ENCODE results near the gene VANGL1. TPM values are rescaled to one million over a fixed set of nuclear protein-coding genes. Genes with fewer than 3 reads are reported as not detected.

Gene VANGL1
- total and polyA plus RNA-seq, 2 of the 8 experiments (the other 6 are each of a cell fraction or from before 2014, with no cell fraction given): 9.4 to 13.4 TPM

GRCh38 chr1:115740811-115741210 is 99.0 kb downstream of the VANGL1 start:
- 69% methylated on average over 1 of the region's 1 CpG; no CpG with 5 or more reads in 1 of the 2 experiments for WGBS, 2 experiments (ENCODE audit: extremely low coverage in 1 of 2, insufficient coverage in 1 of 2, insufficient read length in 1 of 2, insufficient replicate concordance in 2 of 2, low coverage in 1 of 2, low lambda C conversion rate in 2 of 2, missing lambda C conversion rate in 1 of 2)

More at GRCh38 chr1:115740811-115741210, 99.0 kb downstream of the VANGL1 start:
- H3K4me2 ChIP-seq (ENCODE audit: insufficient read depth in 1 of 2, low read depth in 2 of 2, low read length in 2 of 2): no peak overlapping the region
- no peaks in the 10 kb centered on the region for H3K79me2 ChIP-seq (ENCODE audit: control insufficient read depth in 1 of 2, insufficient read depth in 2 of 2, low read length in 2 of 2)
- H3K27ac ChIP-seq (ENCODE audit: low read depth, low read length): no peak overlapping the region
- ChIA-PET POLR2A (ENCODE audit: partially characterized antibody) (no interaction called here), CTCF (ENCODE audit: partially characterized antibody) (interaction anchor here (0.7 to 2.4 kb wide), 9 partner anchors 9 to 240 kb away, joined by 3 to 7 read pairs (median 3); no protein-coding TSS in a partner anchor)
- no peak overlapping the region for H3K18ac ChIP-seq (ENCODE audit: extremely low read depth, low read length)
- H3K4ac ChIP-seq (replicated peaks; ENCODE audit: insufficient read length, low read depth, low read length): no peak overlapping the region
- DNase-seq (ENCODE audit: low read depth in 1 of 2, low spot score in 2 of 2) (no peak), FAIRE-seq (no peak)
- H3K23me2 ChIP-seq (ENCODE audit: low read depth, low read length): no peaks in the 10 kb centered on the region
- H3K4me1 ChIP-seq (replicated peaks in 1 of 4; ENCODE audit: control insufficient read depth in 3 of 4, insufficient read depth in 4 of 4, low read length in 3 of 4): peaks cover 0 to 6% (median 0%) of the 10 kb centered on the region in 4 experiments; a peak in 1 of 7 replicates
- H4K20me1 ChIP-seq (replicated peaks in 1 of 2; ENCODE audit: control insufficient read depth in 1 of 2, insufficient read depth in 2 of 2, low read length in 2 of 2): no peaks in the 10 kb centered on the region
- TF ChIP-seq SIX5 (IDR thresholded peaks at IDR 0.05; ENCODE audit: low read depth, low read length) (no peak), KDM1A (IDR thresholded peaks at IDR 0.05; ENCODE audit: borderline replicate concordance, low read length) (no peak), SP1 (IDR thresholded peaks at IDR 0.05; ENCODE audit: low read depth, low read length) (no peak), SIN3A (conservative IDR thresholded peaks at IDR 0.05 in 1 of 2, IDR thresholded peaks at IDR 0.05 in 1 of 2; ENCODE audit: low read depth in 1 of 2, low read length in 2 of 2) (no peak), TEAD4 (IDR thresholded peaks at IDR 0.05; ENCODE audit: low read depth, low read length) (no peak), CBX5 (IDR thresholded peaks at IDR 0.05; ENCODE audit: low read depth, low read length) (no peak), ASH2L (IDR thresholded peaks at IDR 0.05; ENCODE audit: low read length) (no peak), SRF (IDR thresholded peaks at IDR 0.05; ENCODE audit: low read depth, low read length) (no peak), KDM5A (IDR thresholded peaks at IDR 0.05; ENCODE audit: low read length) (no peak), HDAC2 (IDR thresholded peaks at IDR 0.05; ENCODE audit: borderline replicate concordance in 1 of 2, low read depth in 2 of 2, low read length in 2 of 2) (no peak), RXRA (IDR thresholded peaks at IDR 0.05; ENCODE audit: insufficient read depth, low read depth, low read length) (no peak), EGR1 (IDR thresholded peaks at IDR 0.05; ENCODE audit: borderline replicate concordance, low read depth, low read length) (no peak), CREB1 (IDR thresholded peaks at IDR 0.05) (no peak)
- H3K56ac ChIP-seq (replicated peaks; ENCODE audit: insufficient read length, low read depth, low read length): no peak overlapping the region
- H2BK120ac ChIP-seq (replicated peaks; ENCODE audit: low read depth, low read length): no peak overlapping the region
- H3K14ac ChIP-seq (ENCODE audit: insufficient read length): no peak overlapping the region
- no peak overlapping the region for H4K8ac ChIP-seq (ENCODE audit: extremely low read depth, insufficient read depth, low read length)
- H3K9ac ChIP-seq (replicated peaks in 1 of 4; ENCODE audit: extremely low read depth in 1 of 4, low read depth in 3 of 4, low read length in 3 of 4): no peak overlapping the region
- no peak overlapping the region for H3K4me3 ChIP-seq (ENCODE audit: extremely low read depth in 1 of 4, insufficient read depth in 2 of 4, low read depth in 3 of 4, low read length in 4 of 4)
- no peaks in the 10 kb centered on the region for H3K79me1 ChIP-seq (ENCODE audit: low read depth, low read length)
- H2BK20ac ChIP-seq (ENCODE audit: low read length): no peak overlapping the region
- H3K9me3 ChIP-seq (ENCODE audit: insufficient read depth in 2 of 2, low read depth in 1 of 2, low read length in 1 of 2): no peaks in the 10 kb centered on the region
- H2BK5ac ChIP-seq (ENCODE audit: low read depth, low read length): no peak overlapping the region
- H2BK12ac ChIP-seq (ENCODE audit: low read depth, low read length): no peak overlapping the region
- H3K27me3 ChIP-seq (replicated peaks in 1 of 4; ENCODE audit: control insufficient read depth in 3 of 4, extremely low read depth in 1 of 4, insufficient read depth in 3 of 4, low read length in 3 of 4): no peaks in the 10 kb centered on the region
- no peak overlapping the region for H2BK15ac ChIP-seq (ENCODE audit: low read length)
- no peak overlapping the region for H2AFZ ChIP-seq (ENCODE audit: low read length)
- H4K5ac ChIP-seq (ENCODE audit: insufficient read length, low read depth, low read length): no peak overlapping the region
- H2AK5ac ChIP-seq (ENCODE audit: low read depth, low read length): no peak overlapping the region
- H3K23ac ChIP-seq (ENCODE audit: insufficient read length): no peak overlapping the region
- no peak overlapping the region for H4K91ac ChIP-seq (replicated peaks; ENCODE audit: insufficient read length, low read length)
- no peaks in the 10 kb centered on the region for H3K36me3 ChIP-seq (ENCODE audit: control insufficient read depth in 2 of 4, insufficient read depth in 4 of 4, low read length in 3 of 4)

Measured in H1 (cell line).